ENCODE data around the gene GRN. TPM values are rescaled to one million over a fixed set of nuclear protein-coding genes. Genes with fewer than 3 reads are reported as not detected.
A peak's percentile ranks its signal among the peaks of the same experiment; 100 is the strongest.

GRN gene
- total RNA-seq, 4 donors from 2014 or later = 169 to 313 (median 260) TPM

DNA sequence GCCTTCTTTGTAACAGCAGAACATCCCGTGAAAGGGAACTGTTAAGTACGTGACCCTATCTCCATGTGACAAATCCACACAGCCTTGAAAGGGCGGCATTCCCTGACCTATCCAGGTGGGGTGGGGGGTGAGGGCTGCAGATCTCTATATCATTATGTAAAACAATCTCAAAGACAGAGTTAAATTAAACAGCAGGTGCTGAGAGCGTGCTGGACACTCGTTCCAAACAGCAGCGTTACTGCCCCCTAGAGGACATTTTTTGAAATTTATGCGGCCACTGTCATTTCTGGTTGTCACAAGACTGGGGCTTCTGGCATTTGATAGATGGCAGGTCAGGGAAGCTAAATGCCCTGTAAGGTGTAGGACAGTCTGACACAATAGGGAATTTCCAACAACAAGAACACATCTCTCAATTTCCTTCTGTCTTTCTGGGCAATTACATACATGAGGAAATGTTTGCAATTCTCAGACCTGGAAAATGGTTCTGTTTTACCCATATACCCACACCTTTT, 13.8 kb upstream of the GRN start:
- H3K27me3 ChIP-seq = peaks cover 0 to 9% (median 0%) of the 10 kb centered on the region in 4 donors
- no peak overlapping the region for H3K27ac ChIP-seq (replicated peaks in 1 of 4)
- intact Hi-C loops (cut with DNase I) = no loop called here
- DNase-seq (ENCODE audit: extremely low spot score) = no peak
- no peak overlapping the region for H3K4me3 ChIP-seq
- 2% methylated on average over 7 of the region's 7 CpGs for WGBS
- TF ChIP-seq EP300 (IDR thresholded peaks at IDR 0.05) (no peak), POLR2AphosphoS5 (IDR thresholded peaks at IDR 0.05) (peak in 1 of 2 donors; percentile 15), POLR2A (IDR thresholded peaks at IDR 0.05; ENCODE audit: low read depth) (no peak)
- TF ChIP-seq, protein P1, sequence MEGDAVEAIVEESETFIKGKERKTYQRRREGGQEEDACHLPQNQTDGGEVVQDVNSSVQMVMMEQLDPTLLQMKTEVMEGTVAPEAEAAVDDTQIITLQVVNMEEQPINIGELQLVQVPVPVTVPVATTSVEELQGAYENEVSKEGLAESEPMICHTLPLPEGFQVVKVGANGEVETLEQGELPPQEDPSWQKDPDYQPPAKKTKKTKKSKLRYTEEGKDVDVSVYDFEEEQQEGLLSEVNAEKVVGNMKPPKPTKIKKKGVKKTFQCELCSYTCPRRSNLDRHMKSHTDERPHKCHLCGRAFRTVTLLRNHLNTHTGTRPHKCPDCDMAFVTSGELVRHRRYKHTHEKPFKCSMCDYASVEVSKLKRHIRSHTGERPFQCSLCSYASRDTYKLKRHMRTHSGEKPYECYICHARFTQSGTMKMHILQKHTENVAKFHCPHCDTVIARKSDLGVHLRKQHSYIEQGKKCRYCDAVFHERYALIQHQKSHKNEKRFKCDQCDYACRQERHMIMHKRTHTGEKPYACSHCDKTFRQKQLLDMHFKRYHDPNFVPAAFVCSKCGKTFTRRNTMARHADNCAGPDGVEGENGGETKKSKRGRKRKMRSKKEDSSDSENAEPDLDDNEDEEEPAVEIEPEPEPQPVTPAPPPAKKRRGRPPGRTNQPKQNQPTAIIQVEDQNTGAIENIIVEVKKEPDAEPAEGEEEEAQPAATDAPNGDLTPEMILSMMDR (IDR thresholded peaks at IDR 0.05) = peak; percentile 74 to 86 (median 83)
- no peaks in the 10 kb centered on the region for H3K9me3 ChIP-seq
- H3K4me1 ChIP-seq = peaks cover 6 to 15% (median 14%) of the 10 kb centered on the region in 4 donors
- H3K36me3 ChIP-seq = no peaks in the 10 kb centered on the region

DNA sequence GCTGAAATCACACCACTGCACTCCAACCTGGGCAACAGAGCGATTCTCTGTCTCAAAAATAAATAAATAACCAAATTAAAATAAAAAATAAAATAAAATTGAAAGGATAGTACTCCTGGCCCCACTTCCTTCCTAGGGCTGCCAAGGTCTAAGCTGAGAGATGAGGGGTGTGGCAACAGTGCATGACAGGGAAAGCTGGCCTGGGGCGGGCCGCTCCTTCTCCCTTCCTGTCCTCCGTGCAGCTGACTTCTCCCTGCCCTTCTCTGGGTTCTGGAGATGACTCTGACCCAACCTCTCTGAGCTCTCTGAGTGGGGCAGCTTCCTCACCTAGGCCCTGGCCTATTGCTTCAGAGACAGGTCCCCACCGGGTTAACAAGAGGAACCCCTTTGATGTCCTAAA, 11.7 kb upstream of the GRN start:
- intact Hi-C loops (cut with DNase I) = no loop called here
- no peak overlapping the region for H3K4me3 ChIP-seq
- no peak overlapping the region for H3K27ac ChIP-seq (replicated peaks in 1 of 4)
- no peaks in the 10 kb centered on the region for H3K9me3 ChIP-seq
- no peaks in the 10 kb centered on the region for H3K36me3 ChIP-seq
- peaks cover 0 to 7% (median 5%) of the 10 kb centered on the region in 4 donors for H3K4me1 ChIP-seq
- peaks cover 0 to 19% (median 0%) of the 10 kb centered on the region in 4 donors for H3K27me3 ChIP-seq
- TF ChIP-seq POLR2A (IDR thresholded peaks at IDR 0.05; ENCODE audit: low read depth) = no peak
- TF ChIP-seq EP300 (IDR thresholded peaks at IDR 0.05) = no peak
- TF ChIP-seq, protein P1 (IDR thresholded peaks at IDR 0.05) = no peak
- no peak for TF ChIP-seq POLR2AphosphoS5 (IDR thresholded peaks at IDR 0.05)
- WGBS = 62% methylated on average over 5 of the region's 5 CpGs
- no peak for DNase-seq (ENCODE audit: extremely low spot score)

DNA sequence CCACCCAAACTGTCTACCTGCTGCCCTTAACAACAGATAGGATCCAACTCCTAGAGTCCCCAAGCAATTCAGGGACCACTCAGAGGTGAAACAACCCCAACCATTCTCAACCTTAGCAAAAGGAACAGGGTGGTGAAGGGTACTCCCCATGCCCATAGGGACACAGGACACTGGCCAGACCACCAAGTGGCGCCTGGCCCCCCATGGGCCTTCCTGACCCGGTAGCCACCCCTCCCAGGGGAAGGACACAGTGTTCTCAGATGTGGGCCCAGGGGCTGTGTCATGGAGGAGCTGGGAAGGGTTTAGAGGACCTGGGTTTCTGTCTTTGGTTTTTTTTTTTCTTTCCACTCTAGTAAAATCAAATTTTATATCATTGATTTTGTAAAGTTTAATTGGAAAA, 10.8 kb upstream of the GRN start:
- intact Hi-C loops (cut with DNase I) = no loop called here
- Histone ChIP-seq H3K4me1 (peaks cover 0 to 7% (median 5%) of the 10 kb centered on the region in 4 donors), H3K27ac (replicated peaks in 1 of 4) (no peak overlapping the region), H3K27me3 (peaks cover 0 to 23% (median 0%) of the 10 kb centered on the region in 4 donors), H3K9me3 (no peaks in the 10 kb centered on the region), H3K36me3 (no peaks in the 10 kb centered on the region), H3K4me3 (no peak overlapping the region)
- TF ChIP-seq POLR2A (IDR thresholded peaks at IDR 0.05; ENCODE audit: low read depth) = no peak
- TF ChIP-seq, protein P1 (IDR thresholded peaks at IDR 0.05) = no peak
- TF ChIP-seq EP300 (IDR thresholded peaks at IDR 0.05) = no peak
- no peak for TF ChIP-seq POLR2AphosphoS5 (IDR thresholded peaks at IDR 0.05)
- 49% methylated on average over 2 of the region's 2 CpGs for WGBS
- DNase-seq (ENCODE audit: extremely low spot score) = no peak

DNA sequence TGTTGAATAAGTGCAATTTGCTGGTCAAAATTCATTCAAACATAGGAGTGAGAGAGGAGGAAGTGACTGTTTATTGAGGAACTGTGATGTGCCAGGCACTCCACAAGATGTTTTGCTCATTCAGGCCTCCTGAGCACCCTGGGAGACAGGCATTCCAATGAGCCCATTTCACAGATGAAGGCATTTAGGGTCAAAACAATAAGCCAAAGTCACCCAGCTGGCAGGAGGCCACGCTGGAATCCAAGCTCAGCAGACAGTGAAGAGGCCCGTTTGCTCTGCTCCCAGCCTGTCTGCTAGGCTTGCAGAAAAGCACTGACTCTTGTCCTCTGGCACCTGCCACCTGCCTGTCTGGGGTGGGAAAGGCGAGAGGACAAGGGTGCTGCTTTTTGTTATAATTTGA, 10.4 kb upstream of the GRN start:
- Histone ChIP-seq H3K36me3 (no peaks in the 10 kb centered on the region), H3K4me1 (peaks cover 0 to 7% (median 5%) of the 10 kb centered on the region in 4 donors), H3K27ac (replicated peaks in 1 of 4) (no peak overlapping the region), H3K4me3 (no peak overlapping the region), H3K9me3 (no peaks in the 10 kb centered on the region), H3K27me3 (peaks cover 0 to 23% (median 0%) of the 10 kb centered on the region in 4 donors)
- TF ChIP-seq, protein P1 (IDR thresholded peaks at IDR 0.05) = no peak
- no peak for TF ChIP-seq EP300 (IDR thresholded peaks at IDR 0.05)
- no peak for TF ChIP-seq POLR2A (IDR thresholded peaks at IDR 0.05; ENCODE audit: low read depth)
- TF ChIP-seq POLR2AphosphoS5 (IDR thresholded peaks at IDR 0.05) = no peak
- 35% methylated on average over 3 of the region's 3 CpGs for WGBS
- no peak for DNase-seq (ENCODE audit: extremely low spot score)
- intact Hi-C loops (cut with DNase I) = no loop called here

DNA sequence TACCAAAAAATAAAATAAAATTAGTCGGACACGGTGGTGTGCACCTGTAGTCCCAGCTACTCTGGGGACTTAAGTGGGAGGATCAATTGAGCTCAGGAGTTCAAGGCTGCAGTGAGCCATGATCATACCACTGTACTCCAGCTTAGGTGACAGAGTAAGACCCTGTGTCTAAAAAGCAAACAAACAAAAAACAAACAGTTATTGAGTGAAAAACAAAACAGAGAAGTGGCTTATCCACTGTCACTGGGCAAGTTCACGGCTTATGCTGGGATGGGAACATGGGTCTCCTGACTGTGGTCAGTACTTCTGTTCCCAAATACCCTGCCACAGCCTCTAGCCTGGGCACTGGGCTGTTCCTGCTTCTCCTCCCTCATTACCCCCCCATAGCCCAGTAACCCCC, 9.5 kb upstream of the GRN start:
- Histone ChIP-seq H3K36me3 (no peaks in the 10 kb centered on the region), H3K4me3 (no peak overlapping the region), H3K4me1 (peaks cover 0 to 7% (median 5%) of the 10 kb centered on the region in 4 donors), H3K27ac (replicated peaks in 1 of 4) (no peak overlapping the region), H3K9me3 (no peaks in the 10 kb centered on the region), H3K27me3 (peaks cover 0 to 23% (median 0%) of the 10 kb centered on the region in 4 donors)
- TF ChIP-seq, protein P1 (IDR thresholded peaks at IDR 0.05) = no peak
- TF ChIP-seq POLR2AphosphoS5 (IDR thresholded peaks at IDR 0.05) (no peak), EP300 (IDR thresholded peaks at IDR 0.05) (no peak), POLR2A (IDR thresholded peaks at IDR 0.05; ENCODE audit: low read depth) (no peak)
- intact Hi-C loops (cut with DNase I) = no loop called here
- no peak for DNase-seq (ENCODE audit: extremely low spot score)
- 73% methylated on average over 3 of the region's 3 CpGs for WGBS
